GM19351 (cell line): ENCODE measurements around the gene NPC2.
"Not testable (repeated sequence)": the region's sequence is repeated elsewhere in the genome, so short reads cannot be mapped to it uniquely, and the experiment has no call there.

Experiments used
- ATAC-seq: cut with Tn5 transposase; IDR thresholded peaks from one replicate; pipeline ENCODE4 v1.9.1; 2021; ENCODE audit warnings: mild to moderate bottlenecking, moderate library complexity; ENCODE audit not compliant: unreplicated experiment

NPC2 gene

DNA sequence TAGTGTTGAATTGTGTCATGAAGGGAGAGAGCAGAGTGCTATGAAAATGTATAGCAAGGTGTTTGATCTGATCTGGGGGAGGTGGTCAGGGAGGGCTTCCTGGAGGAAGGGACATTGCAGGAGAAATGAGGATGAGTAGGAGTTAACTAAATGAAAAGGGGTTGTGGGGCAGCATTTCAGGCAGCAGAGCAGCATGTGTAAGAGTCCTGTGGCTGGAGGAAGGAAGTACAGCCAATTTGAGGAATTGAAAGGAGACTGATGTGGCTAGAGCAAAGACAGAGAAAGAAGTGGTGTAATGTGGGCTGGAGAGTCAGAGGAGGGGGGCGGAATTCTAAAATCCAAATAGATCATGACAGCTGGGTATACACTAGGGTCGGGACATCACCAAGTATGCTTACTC is 20.5 kb downstream of the NPC2 start:
- no peak for ATAC-seq

GRCh38 chr14:74469548-74470518 is 23.3 kb downstream of the NPC2 start:
- no peak for ATAC-seq

GRCh38 chr14:74468513-74468912 is 24.6 kb downstream of the NPC2 start:
- ATAC-seq = no peak

DNA sequence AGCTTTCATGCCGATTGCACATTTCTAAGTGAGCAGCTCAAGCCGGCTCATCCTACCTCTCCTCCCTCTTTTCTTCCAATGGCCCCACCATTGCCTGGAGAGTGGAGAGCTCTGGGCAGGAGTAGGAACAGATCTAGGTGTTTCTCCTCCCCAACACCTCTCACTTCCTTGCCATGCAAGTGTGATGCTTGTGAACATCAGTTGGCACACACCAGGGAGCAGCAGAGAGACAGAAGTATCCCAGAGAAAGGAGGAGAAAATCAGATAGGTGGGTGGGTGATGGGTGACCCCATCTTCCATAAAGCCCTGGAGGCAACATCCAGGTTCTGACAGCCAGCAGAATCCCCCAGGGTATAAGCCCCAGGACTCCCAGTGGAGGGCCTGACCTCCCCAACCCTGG is 27.8 kb downstream of the NPC2 start:
- ATAC-seq = no peak

- ATAC-seq = no peak
These were observed 28.3 kb downstream of the NPC2 start for GRCh38 chr14:74464785-74465184.

DNA sequence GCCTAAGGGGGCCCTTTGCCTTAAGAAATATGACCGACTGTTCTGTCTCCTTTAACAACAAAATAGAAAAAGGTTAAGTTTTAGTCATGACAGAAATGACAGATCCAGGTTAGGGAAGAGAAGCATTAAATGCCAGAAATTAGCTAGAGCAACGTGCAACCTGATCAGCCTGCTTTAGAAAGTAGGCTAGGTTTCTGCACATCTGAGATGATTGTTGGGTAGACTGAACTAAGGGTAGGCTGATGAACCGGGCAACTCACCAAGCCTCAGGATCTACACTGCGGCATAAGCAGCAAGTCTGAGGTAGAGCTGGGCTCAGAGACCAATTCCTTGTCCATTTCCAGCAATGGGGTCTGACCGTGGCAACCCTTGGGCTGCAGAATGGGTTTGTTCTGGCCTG is 29.4 kb downstream of the NPC2 start:
- no peak for ATAC-seq

- no peak for ATAC-seq
These were observed 30.1 kb downstream of the NPC2 start for GRCh38 chr14:74462993-74463392.

DNA sequence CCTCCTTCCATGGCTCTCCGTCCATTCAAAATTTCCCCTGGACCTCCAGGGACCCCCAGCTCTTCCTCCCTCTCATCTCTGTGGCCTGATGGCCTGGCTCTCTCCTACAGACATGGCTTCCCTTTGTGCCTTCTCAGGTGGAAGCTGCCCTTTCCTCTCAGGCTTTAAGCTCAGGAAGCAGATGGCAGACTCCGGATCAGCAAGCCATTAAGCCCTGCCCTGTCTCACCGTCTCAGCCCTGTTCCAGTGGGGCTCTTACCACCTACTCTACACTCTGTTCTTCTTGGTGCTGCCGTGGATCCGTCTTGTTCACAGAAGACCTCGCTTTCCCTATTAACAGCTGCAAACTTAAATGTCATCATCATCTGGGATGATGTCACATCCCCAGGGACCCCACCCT is 33.1 kb downstream of the NPC2 start:
- no peak for ATAC-seq

GRCh38 chr14:74459289-74459946 is 33.7 kb downstream of the NPC2 start:
- peak; percentile 70 for ATAC-seq

DNA sequence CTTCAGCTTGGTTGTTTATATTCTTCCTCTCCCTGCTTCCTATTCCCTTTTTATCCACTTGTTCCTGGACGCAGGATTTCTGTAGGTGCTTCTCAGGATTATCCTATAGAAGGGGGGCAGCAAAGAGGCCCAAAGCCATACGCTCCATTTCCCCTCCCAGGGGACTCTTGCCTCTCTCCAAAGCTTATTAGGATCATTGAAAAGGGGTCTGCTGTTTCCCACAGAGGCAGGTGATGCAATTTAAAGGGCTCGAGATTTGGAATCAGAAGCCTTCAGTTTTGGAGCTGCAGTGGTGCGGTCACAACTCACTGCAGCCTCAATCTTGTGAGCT is 35.6 kb downstream of the NPC2 start:
- ATAC-seq = no peak

DNA sequence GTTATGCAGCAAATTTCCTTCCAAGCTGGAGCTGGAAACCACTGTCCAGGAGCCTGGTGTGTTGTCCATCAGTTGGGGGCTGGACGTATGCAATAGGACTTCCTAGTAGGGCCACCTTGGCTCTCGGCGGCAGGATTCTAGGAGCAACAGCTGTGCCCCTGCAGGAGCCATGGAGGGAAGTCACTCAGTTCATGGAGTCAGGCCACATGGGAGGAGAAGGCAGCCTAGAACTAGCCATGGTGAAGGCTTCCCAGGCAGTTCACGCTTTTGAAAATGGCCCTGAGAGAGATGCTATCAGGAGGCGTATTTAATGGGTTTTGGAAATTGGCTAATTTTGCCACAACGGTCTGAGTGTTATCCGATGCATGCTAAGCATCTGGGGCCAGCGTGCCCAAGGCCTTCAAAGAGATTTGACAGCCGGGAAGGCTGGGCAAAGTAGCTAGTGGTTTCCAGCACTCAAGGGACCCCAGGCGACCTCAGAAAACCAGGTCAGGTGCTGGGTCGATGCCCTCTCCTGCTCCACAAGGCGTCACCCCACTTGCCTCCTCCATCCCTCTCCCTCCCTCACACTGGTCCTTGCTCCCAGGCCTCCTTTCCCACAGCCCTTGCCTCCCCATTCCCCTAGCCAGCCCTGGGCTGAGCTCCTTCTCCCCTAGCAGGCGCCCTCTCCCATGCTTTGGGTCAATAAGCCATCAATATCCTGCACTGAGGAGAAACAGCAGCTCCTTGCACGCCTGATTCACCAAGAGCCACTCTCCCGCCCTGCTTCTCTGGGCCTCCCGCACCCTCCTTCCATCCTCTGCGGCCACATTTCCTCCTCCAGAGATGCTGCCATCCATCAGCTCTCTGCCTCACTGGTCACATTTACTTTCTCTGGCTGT is 36.2 kb downstream of the NPC2 start:
- no peak for ATAC-seq

DNA sequence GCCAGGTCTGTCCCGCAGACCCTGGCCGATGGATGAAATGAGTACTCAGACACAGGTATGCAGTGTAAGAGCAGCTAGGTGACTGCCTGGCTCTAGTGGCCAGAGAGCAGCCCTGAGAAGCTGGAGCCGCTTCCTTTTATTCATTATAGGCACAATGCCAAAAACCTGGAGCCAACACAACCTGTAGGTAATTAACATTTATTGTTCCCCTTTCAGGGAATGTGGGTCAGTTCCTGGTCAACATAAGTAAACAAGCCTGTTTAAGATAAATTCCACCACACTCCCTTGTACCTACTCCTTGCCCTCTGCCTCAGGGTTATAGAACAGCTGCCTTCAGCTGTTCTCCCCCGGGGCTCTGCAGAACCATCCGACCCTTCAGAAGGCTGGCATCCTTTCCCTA is 38.7 kb downstream of the NPC2 start:
- not testable (repeated sequence) for ATAC-seq

DNA sequence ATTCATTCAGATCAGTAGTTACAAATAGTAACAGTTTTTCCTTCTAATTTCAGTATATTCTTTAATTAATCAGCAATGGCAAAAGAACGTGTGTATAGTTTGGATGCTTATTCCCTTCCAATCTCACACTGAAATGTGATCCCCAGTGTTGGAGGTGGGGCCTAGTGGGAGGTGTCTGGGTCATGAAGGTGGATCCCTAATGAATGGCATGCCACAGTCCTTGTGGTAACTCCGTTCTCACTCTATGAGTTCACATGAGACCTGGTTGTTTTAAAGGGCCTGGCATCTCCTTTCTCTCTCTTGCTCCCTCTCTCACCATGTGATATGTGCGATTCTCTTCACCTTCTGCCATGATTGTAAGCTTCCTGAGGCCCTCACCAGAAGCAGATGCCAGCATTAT is 48.2 kb downstream of the NPC2 start:
- ATAC-seq = no peak

DNA sequence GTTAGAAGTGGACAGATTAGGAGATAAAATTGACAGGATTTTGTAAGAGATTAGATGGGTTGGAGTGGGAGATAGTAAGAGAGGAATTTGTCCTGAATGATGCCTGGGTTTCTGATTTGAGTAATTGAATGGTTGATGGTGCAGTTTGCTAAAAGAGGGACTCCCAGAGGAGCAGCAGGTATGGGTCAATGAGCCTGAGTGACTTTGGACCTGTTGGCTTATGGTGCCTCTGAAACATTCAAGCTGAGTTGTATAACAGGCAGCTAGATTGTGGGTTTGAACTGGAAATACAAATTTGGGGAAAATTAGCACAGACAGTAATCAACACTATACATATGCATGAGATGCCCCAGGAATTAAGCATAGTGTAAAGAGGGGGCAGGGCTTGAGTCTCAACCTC is 50.3 kb downstream of the NPC2 start:
- no peak for ATAC-seq

DNA sequence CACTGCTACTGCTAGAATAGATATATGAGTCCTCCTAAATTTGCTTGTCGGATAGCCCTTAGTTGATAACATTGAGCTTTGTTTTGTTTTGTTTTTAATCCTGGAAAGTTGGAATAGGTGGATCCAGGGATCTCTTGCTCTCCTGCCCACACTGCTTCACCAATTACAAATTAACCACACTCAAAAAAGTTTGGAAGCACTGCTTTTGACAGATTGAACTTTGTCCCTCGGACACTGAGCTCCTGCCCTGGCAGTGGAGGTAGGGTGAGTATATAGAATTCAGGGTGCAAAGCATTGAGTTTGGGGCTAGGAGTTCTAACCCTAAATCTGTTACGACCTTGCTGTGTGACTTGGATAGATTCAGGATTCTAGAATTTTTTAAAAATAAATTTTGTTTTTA is 52.0 kb downstream of the NPC2 start:
- ATAC-seq = no peak

- ATAC-seq = no peak
These were observed 54.7 kb downstream of the NPC2 start for GRCh38 chr14:74438351-74438915.

DNA sequence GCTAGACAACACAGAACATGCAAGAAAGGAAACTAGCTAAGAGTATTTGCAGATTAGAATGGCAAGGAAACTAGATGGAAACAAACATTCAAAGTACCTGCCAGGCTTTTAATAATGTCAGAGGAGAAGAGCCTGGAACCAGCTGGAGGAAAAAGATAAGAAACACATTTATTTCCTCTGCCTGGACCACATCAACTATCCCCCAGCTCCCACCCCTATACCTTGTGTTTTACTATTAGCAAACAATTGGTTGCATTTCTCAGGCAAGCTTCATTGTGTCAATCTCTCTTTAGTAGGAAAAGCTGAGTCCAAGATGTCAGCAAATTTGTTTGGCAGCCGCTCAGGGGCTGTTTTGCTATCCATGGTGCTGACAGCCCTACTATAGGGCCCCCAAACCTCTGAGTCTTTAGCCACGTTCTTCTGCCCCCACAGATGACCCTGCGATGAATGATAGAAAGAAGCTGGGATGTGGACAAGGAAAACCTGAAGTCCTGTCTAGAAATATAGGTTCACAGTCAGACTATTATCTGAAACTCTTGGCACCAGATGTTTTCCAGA is 55.5 kb downstream of the NPC2 start:
- no peak for ATAC-seq

GRCh38 chr14:74434294-74434693 is 58.8 kb downstream of the NPC2 start:
- no peak for ATAC-seq

- ATAC-seq = no peak
These were observed 63.1 kb downstream of the NPC2 start for GRCh38 chr14:74429991-74430390.
